ENCODE data around the gene TNRC6A. TPM values are rescaled to one million over a fixed set of nuclear protein-coding genes. Genes with fewer than 3 reads are reported as not detected.

The TNRC6A gene
- total RNA-seq, 2 experiments from 2014 or later: 46.8 to 53.1 TPM

- ATAC-seq (ENCODE audit: low read depth) (no peak), DNase-seq (no peak)
- Mint-ChIP-seq H3K4me3 (no peak overlapping the region), H3K4me1 (peaks cover 15% of the 10 kb centered on the region), H3K27ac (no peak overlapping the region), H3K36me3 (peaks cover 13% of the 10 kb centered on the region), H3K9me3 (no peaks in the 10 kb centered on the region), H3K27me3 (no peaks in the 10 kb centered on the region)
- POLR2A ChIA-PET: no interaction called here
Observed at GRCh38 chr16:24754543-24754942, 25.1 kb downstream of the TNRC6A start.

DNA sequence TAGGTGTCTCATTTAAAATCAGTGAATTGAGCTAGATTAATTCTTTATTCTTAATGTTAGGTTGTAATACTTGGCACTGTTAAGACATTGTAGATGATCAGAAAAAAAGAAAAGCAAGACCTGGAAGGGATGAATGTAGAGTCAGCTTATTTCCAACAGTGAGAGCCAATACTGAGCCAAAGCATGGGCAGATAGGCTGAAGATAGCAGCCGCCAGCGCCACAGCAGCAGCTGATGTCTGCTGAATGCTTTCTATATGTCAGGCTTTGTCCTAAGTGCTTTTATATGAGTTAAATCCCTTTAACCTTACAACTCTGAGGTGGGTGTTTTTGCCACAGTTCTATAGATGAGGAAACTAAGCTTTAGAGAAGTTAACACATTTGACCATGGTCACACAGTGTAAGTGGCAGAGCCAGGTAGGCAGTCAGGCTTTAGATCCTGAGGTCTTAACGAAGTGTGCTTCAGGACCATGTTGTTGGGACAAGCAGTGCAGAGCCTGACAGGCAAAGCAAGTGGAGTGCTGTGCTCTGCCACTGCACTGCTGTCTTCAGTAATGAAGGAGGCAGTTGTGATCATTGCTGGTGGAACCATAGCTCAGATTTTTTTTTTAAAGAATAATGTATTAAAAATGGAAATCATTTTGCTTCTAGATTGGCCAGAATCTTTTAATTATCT lies 25.9 kb downstream of the TNRC6A start:
- Mint-ChIP-seq H3K9me3 (no peaks in the 10 kb centered on the region), H3K4me1 (peaks cover 15% of the 10 kb centered on the region), H3K27ac (no peak overlapping the region)

GRCh38 chr16:24758373-24758772 lies 28.9 kb downstream of the TNRC6A start:
- H3K4me1 Mint-ChIP-seq: peaks cover under 1% of the 10 kb centered on the region
- POLR2A ChIA-PET: no interaction called here
- no peaks in the 10 kb centered on the region for H3K27me3 Mint-ChIP-seq
- DNase-seq: no peak
- no peak overlapping the region for H3K27ac Mint-ChIP-seq
- H3K36me3 Mint-ChIP-seq: peaks cover 6% of the 10 kb centered on the region
- no peak for ATAC-seq (ENCODE audit: low read depth)
- H3K9me3 Mint-ChIP-seq: no peaks in the 10 kb centered on the region
- no peak overlapping the region for H3K4me3 Mint-ChIP-seq

More for the DNA sequence above, 25.9 kb downstream of the TNRC6A start:
- peaks cover 13% of the 10 kb centered on the region for H3K36me3 Mint-ChIP-seq
- POLR2A ChIA-PET: interaction anchor here (0.7 kb wide), 1 partner anchor 22 kb away, joined by 3 read pairs; no protein-coding TSS in a partner anchor
- no peaks in the 10 kb centered on the region for H3K27me3 Mint-ChIP-seq
- ATAC-seq (ENCODE audit: low read depth) (no peak), DNase-seq (no peak)
- H3K4me3 Mint-ChIP-seq: no peak overlapping the region

DNA sequence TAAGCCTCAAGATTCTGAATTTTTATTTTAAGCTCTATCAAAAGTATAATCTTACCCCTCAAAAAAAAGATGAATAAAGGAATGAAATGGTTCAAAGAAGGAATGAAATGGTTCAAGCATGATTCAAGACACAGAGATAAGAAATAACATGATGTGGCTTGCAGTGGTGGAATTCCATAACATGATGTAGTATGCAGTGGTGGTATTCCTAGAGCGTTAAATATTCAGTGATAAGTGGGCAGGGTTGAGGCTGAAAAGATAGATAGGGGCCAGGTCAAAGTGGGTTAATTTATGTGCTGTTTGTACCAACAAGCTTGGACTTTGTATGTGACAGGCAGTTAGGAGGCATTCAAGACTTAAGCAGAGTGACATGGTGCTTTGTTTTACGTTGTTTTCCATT lies 29.6 kb downstream of the TNRC6A start:
- no peak for DNase-seq
- Mint-ChIP-seq H3K27ac (no peak overlapping the region), H3K4me3 (no peak overlapping the region), H3K4me1 (no peaks in the 10 kb centered on the region), H3K27me3 (no peaks in the 10 kb centered on the region), H3K9me3 (no peaks in the 10 kb centered on the region), H3K36me3 (peaks cover 6% of the 10 kb centered on the region)
- ATAC-seq (ENCODE audit: low read depth): no peak
- POLR2A ChIA-PET: no interaction called here

GRCh38 chr16:24761526-24761925 lies 32.1 kb downstream of the TNRC6A start:
- H3K27ac Mint-ChIP-seq: no peak overlapping the region
- DNase-seq: no peak
- POLR2A ChIA-PET: no interaction called here

GRCh38 chr16:24764916-24765315 lies 35.5 kb downstream of the TNRC6A start:
- H3K4me3 Mint-ChIP-seq: no peak overlapping the region
- no peaks in the 10 kb centered on the region for H3K9me3 Mint-ChIP-seq
- peaks cover 14% of the 10 kb centered on the region for H3K36me3 Mint-ChIP-seq
- ATAC-seq (ENCODE audit: low read depth): no peak
- H3K27ac Mint-ChIP-seq: no peak overlapping the region
- no peaks in the 10 kb centered on the region for H3K27me3 Mint-ChIP-seq
- H3K4me1 Mint-ChIP-seq: no peaks in the 10 kb centered on the region
- DNase-seq: no peak
- POLR2A ChIA-PET: interaction anchor here (1.0 kb wide), 1 partner anchor 66 kb away, joined by 4 read pairs; no protein-coding TSS in a partner anchor

More at GRCh38 chr16:24761526-24761925, 32.1 kb downstream of the TNRC6A start:
- no peak for ATAC-seq (ENCODE audit: low read depth)
- Mint-ChIP-seq H3K4me1 (no peaks in the 10 kb centered on the region), H3K36me3 (peaks cover 6% of the 10 kb centered on the region), H3K4me3 (no peak overlapping the region), H3K27me3 (no peaks in the 10 kb centered on the region), H3K9me3 (no peaks in the 10 kb centered on the region)

DNA sequence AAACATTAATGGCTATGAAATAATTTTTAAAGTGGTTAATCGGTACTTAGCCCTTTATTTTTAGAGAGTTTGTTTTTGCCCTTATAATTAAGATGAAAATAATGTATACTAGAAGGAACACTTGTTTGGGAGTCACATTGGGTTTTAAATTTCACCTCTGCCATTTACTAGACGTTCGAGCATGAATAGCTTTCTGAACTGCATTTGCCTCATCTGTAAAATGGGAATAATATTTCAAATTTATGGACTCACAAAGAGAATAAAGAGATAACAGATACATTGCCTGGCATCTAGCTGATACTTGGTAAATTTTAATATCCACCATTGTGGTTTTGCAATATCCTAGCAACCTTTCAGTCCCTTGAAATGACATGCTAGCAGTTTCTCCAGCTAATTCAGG lies 36.6 kb downstream of the TNRC6A start:
- no peak for DNase-seq
- Mint-ChIP-seq H3K36me3 (peaks cover 14% of the 10 kb centered on the region), H3K27ac (no peak overlapping the region)

GRCh38 chr16:24769806-24770205 lies 40.4 kb downstream of the TNRC6A start:
- ATAC-seq (ENCODE audit: low read depth) (no peak), DNase-seq (no peak)
- Mint-ChIP-seq H3K27me3 (no peaks in the 10 kb centered on the region), H3K4me3 (no peak overlapping the region), H3K9me3 (no peaks in the 10 kb centered on the region), H3K36me3 (peaks cover 24% of the 10 kb centered on the region), H3K27ac (no peak overlapping the region), H3K4me1 (peaks cover 3% of the 10 kb centered on the region)
- POLR2A ChIA-PET: no interaction called here

More for the DNA sequence above, 36.6 kb downstream of the TNRC6A start:
- no peaks in the 10 kb centered on the region for H3K27me3 Mint-ChIP-seq
- no peak for ATAC-seq (ENCODE audit: low read depth)
- no peak overlapping the region for H3K4me3 Mint-ChIP-seq
- no peaks in the 10 kb centered on the region for H3K9me3 Mint-ChIP-seq
- POLR2A ChIA-PET: interaction anchor here (1.0 kb wide), 1 partner anchor 68 kb away, joined by 4 read pairs; no protein-coding TSS in a partner anchor
- peaks cover 3% of the 10 kb centered on the region for H3K4me1 Mint-ChIP-seq

- Mint-ChIP-seq H3K4me1 (peaks cover 6% of the 10 kb centered on the region), H3K9me3 (no peaks in the 10 kb centered on the region), H3K36me3 (peaks cover 22% of the 10 kb centered on the region), H3K27ac (no peak overlapping the region), H3K27me3 (no peaks in the 10 kb centered on the region), H3K4me3 (no peak overlapping the region)
- ATAC-seq (ENCODE audit: low read depth): no peak
- POLR2A ChIA-PET: no interaction called here
- DNase-seq: no peak
Observed at GRCh38 chr16:24771132-24771778, 41.8 kb downstream of the TNRC6A start.

- ATAC-seq (ENCODE audit: low read depth) (no peak), DNase-seq (no peak)
- Mint-ChIP-seq H3K4me1 (peaks cover 6% of the 10 kb centered on the region), H3K36me3 (peaks cover 22% of the 10 kb centered on the region), H3K27ac (no peak overlapping the region), H3K9me3 (no peaks in the 10 kb centered on the region), H3K27me3 (no peaks in the 10 kb centered on the region), H3K4me3 (no peak overlapping the region)
- POLR2A ChIA-PET: no interaction called here
Observed at GRCh38 chr16:24771779-24772157, 42.3 kb downstream of the TNRC6A start.

DNA sequence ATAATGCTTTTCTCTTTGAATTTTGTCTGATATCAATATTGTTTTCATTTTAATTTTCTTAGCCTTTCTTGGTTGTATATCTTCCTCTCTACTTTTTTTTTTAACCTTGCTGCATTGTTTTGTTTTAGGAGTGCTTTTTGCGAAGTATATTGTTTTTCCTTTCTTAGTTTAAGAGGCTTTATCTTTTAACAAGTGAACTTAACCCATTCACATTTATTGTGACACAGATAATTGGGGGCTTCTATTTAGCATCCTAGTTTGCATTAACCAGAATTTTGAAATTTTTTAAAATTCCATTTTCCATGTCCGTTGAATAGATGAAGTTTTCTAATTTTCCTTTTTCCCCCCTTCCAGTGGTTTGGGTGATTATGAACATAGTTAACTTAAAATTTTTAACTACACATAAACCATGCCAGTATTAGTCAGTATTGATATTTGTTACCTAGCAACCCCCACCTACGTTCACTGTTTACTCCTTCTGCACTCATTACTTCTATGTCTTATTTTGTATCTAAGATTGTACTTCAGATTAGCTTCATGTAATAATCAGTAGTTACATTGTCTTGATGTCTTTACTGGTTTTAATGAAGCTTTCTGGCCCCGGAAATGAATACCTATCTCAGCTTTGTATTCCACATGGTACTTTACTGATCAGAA lies 44.4 kb downstream of the TNRC6A start:
- POLR2A ChIA-PET: no interaction called here
- DNase-seq: no peak
- Mint-ChIP-seq H3K27ac (no peak overlapping the region), H3K36me3 (peaks cover 22% of the 10 kb centered on the region), H3K4me1 (peaks cover 6% of the 10 kb centered on the region), H3K4me3 (no peak overlapping the region), H3K27me3 (no peaks in the 10 kb centered on the region), H3K9me3 (no peaks in the 10 kb centered on the region)
- ATAC-seq (ENCODE audit: low read depth): no peak

DNA sequence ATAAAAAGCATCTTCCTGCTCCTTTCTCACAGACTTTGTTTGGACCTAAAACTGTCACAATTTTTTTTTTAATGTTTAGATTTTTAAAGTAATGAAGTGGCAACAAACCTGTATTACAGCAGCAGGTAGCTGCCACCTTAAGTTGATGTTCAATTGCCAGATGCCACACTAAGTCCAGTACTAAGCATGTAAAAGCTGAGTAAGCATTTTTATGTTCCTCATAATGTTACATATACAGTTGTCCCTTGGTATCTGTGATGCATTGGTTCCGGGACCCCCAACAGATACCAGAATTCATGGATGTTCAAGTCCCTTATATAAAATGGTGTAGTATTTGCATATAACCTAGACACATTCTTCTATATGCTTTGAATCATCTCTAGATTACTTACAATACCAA lies 45.1 kb downstream of the TNRC6A start:
- peaks cover 25% of the 10 kb centered on the region for H3K36me3 Mint-ChIP-seq
- ATAC-seq (ENCODE audit: low read depth) (no peak), DNase-seq (no peak)
- POLR2A ChIA-PET: no interaction called here
- H3K4me3 Mint-ChIP-seq: no peak overlapping the region
- no peaks in the 10 kb centered on the region for H3K27me3 Mint-ChIP-seq
- peaks cover 6% of the 10 kb centered on the region for H3K4me1 Mint-ChIP-seq
- H3K27ac Mint-ChIP-seq: no peak overlapping the region
- H3K9me3 Mint-ChIP-seq: no peaks in the 10 kb centered on the region

DNA sequence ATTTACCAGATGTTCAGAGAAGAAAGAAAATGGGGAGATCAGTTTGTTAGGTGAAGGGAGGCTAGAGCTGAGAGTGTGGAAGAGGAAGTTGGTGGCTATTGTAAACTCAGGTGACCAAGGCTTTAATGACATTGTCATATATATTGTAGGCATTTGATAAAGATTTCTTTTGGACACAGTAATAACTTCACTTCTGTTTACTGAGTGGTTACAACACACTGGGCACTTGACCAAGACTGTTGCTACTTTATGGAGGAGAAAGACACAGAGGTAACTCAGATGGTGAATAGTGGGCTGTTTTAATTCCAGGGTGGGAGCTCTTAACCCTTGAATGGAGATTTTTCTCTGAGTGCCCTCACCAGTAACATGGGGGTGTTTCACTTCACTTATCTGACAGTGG lies 46.0 kb downstream of the TNRC6A start:
- POLR2A ChIA-PET: no interaction called here
- H3K27me3 Mint-ChIP-seq: no peaks in the 10 kb centered on the region
- H3K4me1 Mint-ChIP-seq: peaks cover 3% of the 10 kb centered on the region
- ATAC-seq (ENCODE audit: low read depth) (no peak), DNase-seq (no peak)
- H3K27ac Mint-ChIP-seq: no peak overlapping the region
- peaks cover 25% of the 10 kb centered on the region for H3K36me3 Mint-ChIP-seq
- no peak overlapping the region for H3K4me3 Mint-ChIP-seq
- H3K9me3 Mint-ChIP-seq: no peaks in the 10 kb centered on the region
